Tongue (tissue), 2 donors: Measurements from ENCODE around the gene CNN3. TPM values are rescaled to one million over a fixed set of nuclear protein-coding genes. Genes with fewer than 3 reads are reported as not detected.

Source experiments
- DNase-seq: peaks from one replicate; pipeline ENCODE4 v3.0.0-alpha.2; 2015
- total RNA-seq: library from RNA; depleted of rRNA; stranded (reverse); fragments of >200 nt; gene quantifications from one replicate; pipeline ENCODE4 v1.2.3, GENCODE V29; 2014

CNN3 gene
- total RNA-seq, 1 donor from 2014 or later, result 284 TPM

DNA sequence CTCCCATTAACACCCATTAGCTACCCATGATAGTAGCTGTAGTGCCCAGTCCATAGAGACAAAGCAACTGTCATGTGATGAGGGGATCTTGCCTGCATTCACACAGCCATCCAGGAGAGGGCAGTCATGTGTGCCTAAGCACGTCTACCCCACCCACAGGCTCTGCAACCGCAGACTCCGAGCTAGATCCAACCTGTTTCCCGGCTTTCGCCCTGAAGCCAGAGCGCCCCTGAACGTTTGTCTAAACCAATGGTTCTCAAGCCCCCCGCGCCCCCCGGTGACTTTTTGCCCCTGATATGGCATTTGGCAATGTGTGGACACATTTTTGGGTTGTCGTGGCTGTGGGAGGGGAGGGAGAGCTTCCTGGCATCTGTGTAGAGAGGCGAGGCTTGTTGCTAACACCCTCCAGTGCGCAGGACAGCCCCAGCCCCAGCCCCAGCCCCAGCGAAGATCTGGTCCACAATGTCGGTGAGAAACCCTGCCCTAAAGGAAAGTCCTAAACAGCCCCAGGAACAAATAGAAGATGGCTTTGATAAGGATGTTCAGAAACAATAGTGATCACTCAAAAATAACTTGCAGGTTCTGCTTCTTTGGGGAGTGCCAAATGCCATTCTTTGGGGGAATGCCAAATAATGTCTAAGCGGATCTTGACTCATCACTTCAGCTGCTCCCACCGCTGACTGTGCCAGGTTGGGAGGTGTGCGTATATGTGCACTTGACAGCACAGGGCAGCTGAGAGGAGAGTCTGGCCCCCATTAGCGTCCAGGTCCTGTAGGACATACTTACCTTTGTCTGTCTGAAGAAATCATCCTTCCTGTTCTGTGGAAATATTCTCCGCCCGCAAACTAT, 72.2 kb downstream of the CNN3 start:
- DNase-seq, result peak; percentile 96

- DNase-seq, result peak; percentile 50
These were observed 74.1 kb downstream of the CNN3 start for GRCh38 chr1:94852788-94853187.

DNA sequence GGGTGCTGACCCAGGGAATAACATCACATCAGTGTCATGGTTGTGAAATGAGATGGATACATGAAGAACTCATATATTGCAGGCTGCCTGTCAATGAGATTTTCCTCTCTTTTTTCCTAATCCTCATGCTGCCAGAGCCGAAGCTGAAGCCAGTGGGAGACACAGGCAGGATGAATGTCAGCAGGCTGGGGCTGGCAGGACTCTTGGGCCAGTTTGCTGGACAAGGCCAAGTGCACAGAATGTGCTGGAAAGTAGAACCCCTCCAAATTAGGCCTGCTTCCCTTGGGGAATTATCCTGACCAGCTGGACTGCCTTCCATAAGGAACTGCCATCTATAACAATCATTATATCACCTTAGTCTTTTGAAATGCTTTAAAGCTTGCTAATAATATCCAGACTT, 75.3 kb downstream of the CNN3 start:
- no peak for DNase-seq

Other genes with a start within 250 kb of the CNN3 start
- gene SLC44A3, start 106.8 kb downstream of the CNN3 start, total RNA-seq, result 3.3 TPM
- gene ALG14, start 145.8 kb upstream of the CNN3 start, total RNA-seq, result 1.0 TPM
- gene TLCD4, start 190.2 kb upstream of the CNN3 start, total RNA-seq, result 43.7 TPM